GM12875 (cell line): ENCODE measurements around the gene MYH6.
"Not testable (repeated sequence)": the region's sequence is repeated elsewhere in the genome, so short reads cannot be mapped to it uniquely, and the experiment has no call there.

ENCODE experiments used
- H3K4me3 ChIP-seq: one replicate; pipeline ENCODE4 v1.5.1; 2011; ENCODE audit warnings: low read depth, low read length, control low read depth
- TF ChIP-seq, protein P1 (sequence below): IDR thresholded peaks from 2 replicates; pipeline ENCODE4 v1.5.1; 2011; ENCODE audit warnings: low read depth, mild to moderate bottlenecking, control low read depth, inconsistent platforms, low read length, moderate library complexity, borderline replicate concordance; ENCODE audit not compliant: insufficient read depth

The MYH6 gene

DNA sequence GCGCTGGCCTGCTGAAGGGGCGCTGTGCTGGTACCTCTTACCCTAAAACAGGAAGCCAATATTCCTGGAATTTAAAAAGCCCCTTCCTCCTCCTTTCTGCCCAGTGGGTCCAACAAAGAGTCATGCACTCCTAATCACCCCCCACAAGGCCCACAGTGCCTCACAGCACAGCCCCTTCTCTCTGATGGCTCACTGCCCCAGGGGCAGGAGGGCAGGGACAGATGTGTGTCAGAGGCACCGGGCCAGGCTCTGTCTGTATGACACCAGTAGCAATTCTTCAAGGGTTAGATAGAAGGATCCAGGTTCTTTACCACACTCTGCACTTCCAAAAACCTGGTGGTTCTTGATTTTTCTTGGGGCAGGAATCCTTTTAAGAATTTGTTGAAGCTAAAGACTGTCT, 8.9 kb downstream of the MYH6 start:
- H3K4me3 ChIP-seq: no peak overlapping the region
- TF ChIP-seq, protein P1, sequence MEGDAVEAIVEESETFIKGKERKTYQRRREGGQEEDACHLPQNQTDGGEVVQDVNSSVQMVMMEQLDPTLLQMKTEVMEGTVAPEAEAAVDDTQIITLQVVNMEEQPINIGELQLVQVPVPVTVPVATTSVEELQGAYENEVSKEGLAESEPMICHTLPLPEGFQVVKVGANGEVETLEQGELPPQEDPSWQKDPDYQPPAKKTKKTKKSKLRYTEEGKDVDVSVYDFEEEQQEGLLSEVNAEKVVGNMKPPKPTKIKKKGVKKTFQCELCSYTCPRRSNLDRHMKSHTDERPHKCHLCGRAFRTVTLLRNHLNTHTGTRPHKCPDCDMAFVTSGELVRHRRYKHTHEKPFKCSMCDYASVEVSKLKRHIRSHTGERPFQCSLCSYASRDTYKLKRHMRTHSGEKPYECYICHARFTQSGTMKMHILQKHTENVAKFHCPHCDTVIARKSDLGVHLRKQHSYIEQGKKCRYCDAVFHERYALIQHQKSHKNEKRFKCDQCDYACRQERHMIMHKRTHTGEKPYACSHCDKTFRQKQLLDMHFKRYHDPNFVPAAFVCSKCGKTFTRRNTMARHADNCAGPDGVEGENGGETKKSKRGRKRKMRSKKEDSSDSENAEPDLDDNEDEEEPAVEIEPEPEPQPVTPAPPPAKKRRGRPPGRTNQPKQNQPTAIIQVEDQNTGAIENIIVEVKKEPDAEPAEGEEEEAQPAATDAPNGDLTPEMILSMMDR: no peak

DNA sequence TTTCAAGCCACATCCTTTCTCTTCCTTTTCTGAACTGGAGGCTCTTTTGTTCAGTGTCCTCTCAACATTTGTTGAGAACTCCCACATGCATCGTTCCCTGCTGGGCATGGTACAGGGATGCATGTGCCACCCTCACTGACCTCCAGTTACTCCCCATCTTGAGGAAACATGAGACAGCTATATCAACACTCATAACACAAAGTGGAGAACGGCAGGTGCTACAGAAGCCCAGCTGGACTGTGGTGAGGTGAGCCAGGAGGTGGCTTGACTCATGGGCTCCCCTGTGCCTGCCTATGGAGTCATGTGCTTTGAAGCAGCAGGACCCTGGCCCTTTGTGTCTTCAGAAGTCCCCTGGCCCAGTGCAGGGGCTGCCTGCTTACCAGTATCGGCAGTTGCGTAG, 9.7 kb downstream of the MYH6 start:
- H3K4me3 ChIP-seq: no peak overlapping the region
- TF ChIP-seq, protein P1: no peak

DNA sequence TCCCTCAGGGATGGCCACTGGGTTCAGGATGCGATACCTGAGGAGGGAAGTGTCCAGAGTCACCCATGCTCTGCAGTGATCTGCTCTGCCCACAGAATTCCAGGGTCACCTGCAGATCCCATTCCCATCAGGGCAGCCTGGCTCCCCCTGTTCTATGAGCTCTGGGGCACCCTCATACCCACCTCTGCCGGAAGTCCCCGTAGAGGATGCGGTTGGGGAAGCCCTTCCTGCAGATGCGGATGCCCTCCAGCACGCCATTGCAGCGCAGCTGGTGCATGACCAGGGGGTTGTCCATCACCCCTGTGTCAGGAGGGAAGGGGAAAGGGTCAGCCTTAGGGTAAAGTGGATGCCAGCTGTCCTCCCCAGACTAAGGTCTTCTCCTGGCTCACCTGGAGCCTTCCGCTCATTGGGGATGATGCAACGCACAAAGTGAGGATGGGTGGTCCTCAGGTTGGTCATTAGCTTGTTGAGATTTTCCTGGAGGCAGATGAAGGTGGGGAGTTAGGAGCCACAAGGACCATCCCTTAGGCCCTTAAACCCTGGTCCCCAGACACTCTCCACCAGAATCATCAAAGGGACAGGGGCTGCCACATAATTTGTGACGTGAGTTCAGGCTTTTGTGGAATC, 11.2 kb downstream of the MYH6 start:
- H3K4me3 ChIP-seq: no peak overlapping the region
- TF ChIP-seq, protein P1: no peak

DNA sequence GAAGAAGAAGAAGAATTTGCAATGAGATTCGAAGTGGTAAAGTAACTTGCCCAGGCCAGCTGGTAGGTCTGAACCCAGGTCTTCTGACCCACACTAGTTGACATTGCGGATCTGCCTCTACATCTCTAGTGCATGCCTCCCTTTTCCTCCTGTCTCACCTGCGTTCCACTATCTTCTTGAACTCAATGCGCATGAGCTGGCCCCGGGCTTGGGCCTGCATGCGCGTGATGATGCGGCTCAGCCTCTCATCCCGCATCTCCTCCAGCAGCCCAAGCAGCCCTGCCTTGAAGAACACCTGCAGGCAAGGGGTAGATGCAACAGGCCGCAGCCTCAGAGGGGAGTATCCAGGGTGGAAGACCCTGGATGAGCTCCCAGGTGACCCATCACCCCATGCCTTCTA, 11.9 kb downstream of the MYH6 start:
- TF ChIP-seq, protein P1: no peak
- H3K4me3 ChIP-seq: no peak overlapping the region

DNA sequence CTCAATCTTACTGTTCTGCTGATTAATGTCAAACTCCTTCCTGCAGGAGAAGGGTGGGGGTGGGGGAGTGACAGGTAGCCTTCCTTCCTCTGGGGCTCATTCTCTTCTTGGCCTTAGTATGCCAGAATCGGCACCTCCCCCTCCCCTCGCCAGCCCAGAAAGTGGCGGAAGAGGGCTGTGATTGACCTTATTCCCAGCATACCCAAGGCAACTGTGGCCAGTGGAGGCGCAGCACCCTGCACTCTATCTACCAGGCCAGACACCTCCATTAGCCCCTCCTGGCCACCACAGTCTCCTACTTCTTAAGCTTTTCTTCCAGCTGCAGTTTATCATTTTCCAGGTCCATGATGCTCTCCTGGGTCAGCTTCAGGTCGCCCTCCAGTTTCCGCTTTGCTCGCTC, 15.5 kb downstream of the MYH6 start:
- TF ChIP-seq, protein P1: no peak
- no peak overlapping the region for H3K4me3 ChIP-seq

DNA sequence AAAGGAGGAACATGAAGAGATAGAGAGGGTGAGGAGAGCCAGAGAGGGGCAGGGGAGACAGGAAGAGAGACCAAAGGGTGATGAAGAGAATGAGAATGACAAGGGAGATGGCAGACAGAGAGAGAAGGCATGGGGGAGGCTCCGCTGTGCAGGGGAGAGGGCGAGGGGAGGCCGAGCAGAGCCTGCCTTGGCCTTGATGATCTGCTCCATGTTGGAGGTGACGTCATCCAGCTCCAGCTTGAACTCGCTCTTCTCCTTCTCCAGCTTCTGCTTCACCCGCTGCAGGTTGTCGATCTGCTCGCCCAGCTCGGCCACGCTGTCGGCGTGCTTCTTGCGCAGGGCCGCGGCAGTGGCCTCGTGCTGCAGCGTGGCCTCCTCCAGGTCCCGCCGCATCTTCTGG, 18.2 kb downstream of the MYH6 start:
- H3K4me3 ChIP-seq: not testable (repeated sequence)

DNA sequence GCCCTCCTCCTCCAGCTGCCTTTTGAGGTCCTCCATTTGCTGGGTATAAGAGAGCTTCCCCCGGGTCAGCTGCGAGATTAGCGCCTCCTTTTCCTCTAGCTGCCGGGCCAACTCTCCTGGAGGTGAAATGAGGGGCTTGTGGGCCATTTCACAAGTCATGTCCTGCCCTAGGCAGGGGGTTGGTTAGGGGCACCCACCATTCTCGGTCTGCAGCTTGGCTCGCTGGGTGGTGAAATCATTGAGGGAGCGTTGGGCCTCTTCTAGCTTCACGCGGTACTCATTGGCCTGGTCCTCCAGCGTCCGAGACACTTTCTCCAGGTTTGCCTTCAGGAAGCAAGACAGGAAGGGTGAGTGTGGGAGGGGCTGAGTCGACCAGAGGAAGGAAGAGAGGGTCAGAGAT, 18.7 kb downstream of the MYH6 start:
- TF ChIP-seq, protein P1: no peak
- H3K4me3 ChIP-seq: no peak overlapping the region

DNA sequence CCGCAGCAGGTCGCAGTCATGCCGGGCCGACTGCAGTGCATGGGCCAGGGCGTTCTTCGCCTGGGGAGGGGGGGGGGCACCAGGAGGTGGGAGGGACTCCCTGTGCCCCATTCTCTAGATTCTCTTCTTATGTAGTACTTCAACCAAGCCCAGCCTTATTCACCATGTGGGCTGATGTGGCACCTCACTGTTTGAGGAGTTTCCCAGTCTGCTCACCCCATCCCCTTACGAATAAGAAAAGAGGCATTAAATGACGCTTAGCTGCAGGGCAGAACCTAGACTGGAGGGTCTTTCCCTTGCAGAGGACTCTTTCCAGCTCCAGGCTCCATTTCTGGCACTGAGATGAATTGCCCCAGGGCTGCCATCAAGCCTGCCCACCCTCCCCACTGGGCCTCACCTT, 19.1 kb downstream of the MYH6 start:
- TF ChIP-seq, protein P1: no peak
- H3K4me3 ChIP-seq: no peak overlapping the region
